Islet precursor cell (in vitro differentiated cells): ENCODE results near the gene FMC1.
"Not testable (repeated sequence)": the region's sequence is repeated elsewhere in the genome, so short reads cannot be mapped to it uniquely, and the experiment has no call there.

Experiments
- DNase-seq: peaks from one replicate; pipeline ENCODE4 v3.0.0-alpha.2; 2018

The FMC1 gene, protein sequence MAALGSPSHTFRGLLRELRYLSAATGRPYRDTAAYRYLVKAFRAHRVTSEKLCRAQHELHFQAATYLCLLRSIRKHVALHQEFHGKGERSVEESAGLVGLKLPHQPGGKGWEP

DNA sequence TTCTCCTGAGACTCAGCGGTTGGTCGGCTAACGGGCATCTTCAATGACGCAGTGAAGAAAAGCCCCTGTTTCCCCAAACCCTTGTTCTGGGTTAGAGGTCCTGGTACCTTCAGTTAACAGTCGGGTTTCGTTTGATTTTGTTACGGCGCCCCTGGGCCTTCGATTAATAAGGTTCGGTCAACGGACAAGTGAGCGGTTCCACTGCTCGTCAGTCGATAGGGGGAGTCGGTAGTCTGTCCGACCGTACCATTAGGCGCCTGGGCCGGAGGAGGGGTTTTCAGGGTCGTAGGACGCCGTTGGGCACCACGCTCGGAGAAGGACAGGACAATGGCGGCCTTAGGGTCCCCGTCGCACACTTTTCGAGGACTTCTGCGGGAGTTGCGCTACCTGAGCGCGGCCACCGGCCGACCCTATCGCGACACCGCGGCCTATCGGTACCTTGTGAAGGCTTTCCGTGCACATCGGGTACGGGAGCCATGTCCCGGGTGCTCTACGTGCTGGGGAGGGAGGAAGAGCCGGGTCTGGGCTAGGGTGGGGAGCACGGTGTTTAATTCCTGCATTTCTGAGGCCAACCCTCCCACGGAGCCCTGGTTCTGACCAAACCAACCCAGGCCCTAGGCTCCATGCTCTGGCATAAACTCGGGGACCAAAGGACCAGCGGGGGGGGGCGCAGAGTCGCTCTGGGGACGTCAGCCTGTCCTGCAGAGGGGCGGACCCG lies at the start of gene FMC1:
TSS of gene FMC1 (plus strand) at position 280 of the 718 bp plus-strand sequence. CDS start at position 328, 48 bp downstream.
- peak; percentile 95 for DNase-seq

DNA sequence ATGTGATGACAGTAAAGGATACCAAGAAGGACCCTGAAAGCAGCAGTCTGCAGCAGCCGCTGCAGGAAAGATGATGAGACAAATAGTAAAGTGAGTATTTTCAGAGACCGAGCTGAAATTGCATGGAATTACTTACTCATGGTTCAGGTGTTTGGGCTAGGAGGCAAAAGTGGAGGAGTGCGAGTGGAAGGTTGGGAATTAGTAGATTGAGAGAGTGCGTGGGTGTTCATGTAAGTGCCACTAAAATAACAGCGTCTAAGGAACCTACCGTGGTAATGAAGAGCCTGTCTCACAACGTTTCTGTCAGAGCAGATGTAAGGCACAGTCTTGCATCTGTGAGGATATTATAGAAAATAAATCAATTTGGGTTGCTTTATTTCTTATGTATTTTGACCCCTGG lies 48.3 kb upstream of the FMC1 start:
- DNase-seq, result no peak

DNA sequence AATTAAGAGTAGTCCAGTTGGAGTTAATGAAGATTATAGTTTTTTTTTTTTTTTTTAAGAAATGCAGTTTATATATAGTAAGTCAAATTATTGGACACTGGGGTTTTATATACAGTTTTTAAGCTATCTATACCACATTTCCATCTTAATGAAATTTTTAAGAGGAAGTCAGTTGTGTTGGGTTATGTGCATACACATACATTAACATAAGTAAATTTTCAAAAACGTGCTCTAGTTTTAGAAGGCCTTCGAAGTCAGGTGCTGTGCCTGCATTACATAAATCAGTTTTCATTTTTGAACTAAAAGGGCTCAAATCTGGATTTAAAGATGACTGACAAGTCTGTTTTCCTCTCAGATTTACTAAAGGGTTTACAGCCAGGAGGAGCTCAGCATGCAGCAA lies 47.6 kb upstream of the FMC1 start:
- DNase-seq, result no peak

DNA sequence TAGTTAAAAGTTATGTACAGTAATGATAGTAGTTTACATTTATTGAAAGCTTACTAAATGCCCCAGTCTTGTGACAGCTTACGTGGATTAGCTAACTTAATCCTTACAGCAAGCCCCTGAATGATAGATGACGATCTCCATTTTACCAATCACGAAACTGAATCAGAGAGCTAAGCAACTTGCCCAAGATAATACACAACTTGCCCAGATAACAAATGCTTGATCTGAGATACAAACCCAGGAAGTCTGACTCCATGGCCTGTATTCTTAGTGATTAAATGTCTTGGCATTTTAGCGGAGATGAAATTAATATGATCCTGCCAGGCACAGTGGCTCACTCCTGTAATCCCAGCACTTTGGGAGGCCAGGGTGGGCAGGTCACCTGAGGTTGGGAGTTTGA lies 46.9 kb upstream of the FMC1 start:
- no peak for DNase-seq

DNA sequence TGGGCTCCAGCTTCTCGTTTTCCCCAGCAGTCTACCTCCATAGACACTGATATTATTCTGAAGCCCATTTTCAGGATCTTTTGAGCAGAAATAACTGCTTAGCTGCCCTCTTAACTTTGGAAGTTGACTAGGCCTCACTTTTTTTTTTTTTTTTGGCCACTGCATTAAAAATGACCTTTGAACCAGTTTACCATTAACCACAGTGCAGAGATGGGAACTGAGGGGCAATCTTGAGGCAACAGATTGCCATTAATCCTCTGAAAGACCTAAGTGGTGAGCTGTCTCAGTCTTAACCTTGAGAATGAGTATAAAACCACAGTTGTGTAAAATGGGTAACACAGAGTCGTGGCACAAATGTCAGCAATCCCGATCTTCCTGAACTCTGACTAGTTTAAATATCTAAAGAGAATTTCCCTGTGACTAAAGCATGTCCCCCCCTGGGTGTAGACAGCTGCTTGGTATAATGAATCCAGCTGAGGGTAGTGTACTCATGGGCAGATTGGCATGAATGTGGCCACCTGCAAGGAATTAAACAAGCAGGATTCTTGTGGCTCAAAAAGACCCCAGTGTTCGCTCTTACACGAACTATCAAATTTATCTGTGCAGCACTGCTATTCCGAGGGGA lies 46.1 kb upstream of the FMC1 start:
- DNase-seq, result no peak

DNA sequence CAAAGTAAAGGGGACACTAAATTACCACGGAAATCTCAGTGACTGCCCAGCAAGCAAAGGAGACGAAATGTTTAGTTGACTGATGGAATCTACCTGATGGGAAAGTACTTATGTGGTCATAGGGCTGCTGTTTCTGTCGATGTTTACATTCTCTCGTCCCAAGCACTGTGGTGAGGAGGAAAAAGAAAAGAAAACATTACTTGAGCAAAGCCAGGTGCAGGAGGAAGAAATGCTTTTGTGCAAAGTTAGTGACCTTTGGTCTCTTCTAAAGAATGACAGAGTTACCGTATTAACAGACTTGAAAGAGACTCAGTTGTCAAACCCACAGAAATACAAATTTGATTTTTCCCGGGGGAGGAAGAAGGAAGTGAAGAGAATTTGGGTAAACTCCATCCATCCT lies 43.3 kb upstream of the FMC1 start:
- DNase-seq, result no peak

DNA sequence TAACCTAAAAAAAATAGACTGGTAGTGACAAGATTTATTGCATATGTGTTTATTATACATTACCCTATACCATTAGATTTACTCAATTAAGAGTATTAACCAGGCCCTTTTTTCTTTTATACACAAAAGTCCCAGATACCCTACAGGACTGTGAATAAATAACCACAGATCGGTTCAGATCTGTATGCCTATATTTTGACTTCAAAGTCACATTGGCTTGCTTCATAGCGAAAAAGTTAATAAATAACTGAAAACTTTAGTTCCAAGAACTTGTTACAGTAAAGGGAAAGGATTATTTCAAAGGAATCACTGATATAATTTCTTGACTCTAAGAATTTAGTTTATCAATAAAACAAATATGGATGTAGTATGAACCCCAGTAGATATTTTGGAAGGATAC lies 41.8 kb upstream of the FMC1 start:
- DNase-seq, result no peak

DNA sequence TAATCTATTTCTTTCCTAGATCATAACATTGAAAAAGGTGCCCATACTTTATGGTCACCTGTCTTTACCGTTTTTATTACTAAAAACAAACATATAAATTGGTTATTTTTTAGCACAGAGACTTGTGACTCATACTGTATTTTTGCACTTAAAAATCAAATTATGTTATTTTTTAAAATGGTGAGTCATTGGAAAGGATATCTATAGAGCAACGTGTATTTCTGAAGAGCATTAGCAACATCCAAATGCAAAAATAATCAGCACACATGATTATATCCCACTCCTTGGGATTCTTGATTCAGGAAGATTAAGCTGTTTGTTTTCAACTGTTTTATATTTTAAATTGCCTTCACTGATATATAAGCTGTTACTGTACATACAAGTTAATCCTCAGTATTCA lies 40.7 kb upstream of the FMC1 start:
- no peak for DNase-seq

DNA sequence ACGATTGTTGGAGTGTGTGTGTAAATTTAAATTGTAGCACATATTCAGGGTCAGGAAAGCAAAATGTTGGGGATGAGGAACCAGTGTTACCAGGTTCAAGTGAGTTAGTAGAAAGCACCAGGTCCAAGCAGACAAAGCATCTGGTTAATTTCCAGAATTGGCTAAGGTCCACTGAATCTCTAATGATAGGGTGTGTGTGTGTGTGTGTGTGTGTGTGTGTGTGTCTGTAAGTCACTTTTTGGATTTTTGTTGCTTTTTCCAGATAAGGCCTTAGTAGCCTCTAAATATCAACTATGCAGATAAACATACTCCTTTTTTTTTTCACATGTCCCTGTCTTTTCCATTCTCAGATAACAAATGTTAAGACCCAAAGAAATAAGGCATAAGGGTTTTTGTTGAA lies 36.6 kb upstream of the FMC1 start:
- no peak for DNase-seq

DNA sequence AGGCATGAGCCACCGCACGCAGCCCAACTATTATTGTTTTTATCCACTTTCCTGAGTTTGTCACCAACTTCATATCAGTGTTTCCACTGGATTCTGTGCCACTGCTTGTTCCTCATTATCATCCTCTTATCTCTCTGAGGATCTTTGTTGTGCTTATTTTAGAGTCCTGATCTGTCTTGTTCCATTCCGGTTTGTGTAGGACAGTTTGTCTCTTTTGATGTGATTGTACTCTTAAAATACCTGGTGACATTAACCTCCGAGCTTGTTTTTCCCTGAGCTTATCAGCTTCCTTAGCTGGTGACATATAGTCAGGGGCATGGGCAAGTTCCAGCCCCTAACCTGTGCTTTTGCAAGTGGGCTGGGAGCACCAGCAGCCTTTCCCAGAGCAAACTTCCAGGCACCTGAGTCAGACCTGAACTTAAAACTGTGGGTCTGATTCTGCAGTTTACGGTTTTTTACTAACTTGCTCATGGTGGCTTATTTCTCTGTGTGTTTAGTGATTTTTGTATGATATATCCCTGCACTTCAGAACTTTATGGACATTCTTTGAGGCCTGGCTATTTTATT lies 23.1 kb upstream of the FMC1 start:
- DNase-seq, result no peak

DNA sequence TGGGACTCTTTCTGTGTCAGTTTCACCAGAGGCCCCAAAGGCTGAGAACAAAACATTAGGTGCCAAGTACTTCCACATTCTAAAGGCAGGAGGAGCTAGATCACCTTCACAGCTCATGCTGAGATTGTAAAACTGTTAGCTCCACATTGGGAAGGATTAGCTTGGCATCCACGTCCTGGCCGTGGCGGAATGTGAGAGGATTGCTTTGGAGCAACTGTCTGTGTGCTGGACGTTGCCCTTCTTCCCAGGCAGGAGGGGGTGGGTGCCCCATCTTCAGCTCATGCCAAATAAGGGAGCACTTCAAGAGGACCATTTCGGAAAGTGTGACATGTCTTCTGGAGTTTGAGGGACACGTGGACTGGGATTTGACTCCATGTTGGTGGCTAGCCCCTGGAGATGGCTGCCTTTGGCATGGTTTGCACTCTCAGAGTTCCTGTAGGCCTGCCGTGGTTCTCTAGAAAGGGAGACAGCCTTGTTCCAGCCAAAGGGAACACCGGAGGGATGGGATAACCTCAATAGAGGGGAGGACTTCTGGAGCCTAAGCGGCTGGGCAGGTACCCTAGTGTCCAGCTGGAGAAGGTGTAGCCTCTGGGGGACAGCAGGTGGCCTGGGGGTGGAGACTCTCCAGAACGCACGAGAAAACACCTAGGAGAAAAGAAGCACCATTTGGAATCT lies 19.9 kb upstream of the FMC1 start:
- peak; percentile 67 for DNase-seq

DNA sequence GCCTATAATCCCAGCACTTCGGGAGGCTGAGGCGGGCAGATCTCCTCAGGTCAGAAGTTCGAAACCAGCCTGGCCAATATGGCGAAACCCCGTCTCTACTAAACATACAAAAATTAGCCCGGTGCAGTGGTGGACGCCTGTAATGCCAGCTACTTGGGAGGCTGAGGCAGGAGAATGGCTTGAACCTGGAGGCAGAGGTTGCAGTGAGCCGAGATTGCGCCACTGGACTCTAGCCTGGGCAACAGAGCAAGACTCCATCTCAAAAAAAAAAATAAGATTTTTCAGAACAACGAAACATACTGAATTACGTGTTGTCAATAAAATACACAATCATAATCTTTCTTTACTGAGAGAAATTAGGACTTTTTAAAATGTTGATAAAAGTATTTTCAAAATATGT lies 16.4 kb upstream of the FMC1 start:
- DNase-seq, result not testable (repeated sequence)

DNA sequence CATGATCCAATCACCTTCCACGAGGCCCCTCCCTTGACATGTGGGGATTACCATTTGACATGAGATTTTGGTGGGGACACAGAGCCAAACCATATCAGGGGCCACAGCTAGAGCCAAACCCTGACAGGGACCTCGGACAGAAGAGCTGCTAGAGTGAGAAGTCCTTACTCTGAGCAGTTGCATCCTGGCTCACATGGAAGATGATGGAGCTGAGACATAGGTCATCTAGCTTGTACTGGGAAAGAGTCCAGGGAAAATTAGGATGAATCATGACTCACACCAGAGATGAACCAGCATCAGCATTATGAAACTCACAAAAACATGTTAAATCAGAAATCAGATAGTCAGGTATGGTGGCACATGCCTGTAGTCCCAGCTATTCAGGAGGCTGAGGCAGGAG lies 12.8 kb upstream of the FMC1 start:
- no peak for DNase-seq

DNA sequence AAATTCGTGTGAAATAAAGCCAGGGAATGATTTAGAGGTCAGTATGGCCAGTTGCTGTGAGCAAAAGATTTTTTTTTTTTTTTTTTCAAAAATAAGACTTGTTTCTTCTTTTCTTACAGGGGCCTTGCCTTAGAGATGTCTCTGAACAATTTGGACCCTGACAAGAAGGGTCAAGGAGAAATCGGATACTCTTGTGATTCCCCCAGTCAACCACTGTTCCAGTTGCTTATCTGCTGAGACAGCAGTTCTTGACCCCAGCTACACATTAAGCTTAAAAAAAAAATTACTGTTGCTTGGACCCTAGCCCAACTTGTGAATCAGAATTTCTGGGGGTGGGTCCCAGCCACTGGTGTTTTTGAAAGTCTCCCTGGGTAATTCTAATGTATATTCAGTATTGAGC lies 12.0 kb upstream of the FMC1 start:
- DNase-seq, result no peak

DNA sequence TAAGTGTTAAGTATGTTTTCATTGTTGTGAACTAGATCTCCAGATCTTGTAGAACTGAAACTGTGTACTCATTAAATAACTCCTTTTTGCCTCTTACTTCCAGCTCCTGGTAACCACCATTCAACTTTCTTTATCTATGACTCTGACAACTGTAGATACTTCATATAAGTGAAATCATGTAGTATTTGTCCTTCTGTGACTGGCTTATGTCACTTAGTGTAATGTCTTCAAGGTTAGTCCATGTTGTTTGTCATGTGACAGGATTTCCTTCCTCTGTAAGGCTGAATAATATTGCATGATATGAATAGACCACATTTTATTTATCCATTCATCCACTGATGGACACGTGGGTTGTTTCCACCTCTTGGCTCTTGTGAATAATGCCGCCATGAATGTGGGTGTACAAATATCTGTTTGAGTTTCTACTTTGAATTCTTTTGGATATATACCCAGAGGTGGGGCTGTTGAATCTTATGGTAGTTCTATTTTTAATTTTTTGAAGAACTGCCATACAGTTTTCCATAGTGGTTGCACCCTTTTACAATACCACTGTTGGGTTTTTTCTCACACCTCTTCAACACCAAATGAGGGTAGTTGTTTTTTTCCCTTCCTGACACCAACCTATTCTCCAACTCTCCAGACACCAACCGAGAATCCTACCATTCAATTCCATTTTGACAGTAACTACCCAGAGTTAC lies 10.7 kb upstream of the FMC1 start:
- no peak for DNase-seq

DNA sequence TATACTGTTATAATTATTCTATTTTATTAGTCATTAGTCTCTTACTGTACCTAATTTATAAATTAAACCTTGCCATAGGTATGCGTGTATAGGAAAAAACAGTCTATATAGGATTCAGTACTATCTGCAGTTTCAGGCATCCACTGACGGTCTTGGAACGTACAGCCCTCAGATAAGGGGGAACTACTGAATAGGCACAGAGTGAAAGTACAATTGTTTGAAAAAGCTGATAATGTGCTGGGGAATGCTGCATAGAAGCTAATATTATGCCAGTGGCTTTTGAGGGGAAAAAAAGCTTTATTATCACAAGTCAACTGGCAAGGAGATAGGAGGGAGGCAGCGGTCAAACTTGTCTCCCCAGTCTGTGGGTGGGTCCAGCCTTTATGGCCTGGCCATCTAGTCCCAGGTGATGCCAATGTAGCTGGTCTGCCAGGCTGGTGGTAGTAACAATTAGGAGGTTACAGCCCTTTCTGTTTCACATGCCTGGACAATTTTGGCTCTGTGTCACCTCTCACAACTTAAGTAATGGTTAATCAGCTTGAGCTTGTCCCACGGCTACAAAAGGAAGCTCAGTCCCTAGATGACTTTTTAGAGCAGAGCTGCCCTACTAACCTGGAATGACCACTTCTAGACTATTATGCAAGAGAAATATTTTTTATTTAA lies 8.3 kb upstream of the FMC1 start:
- no peak for DNase-seq

DNA sequence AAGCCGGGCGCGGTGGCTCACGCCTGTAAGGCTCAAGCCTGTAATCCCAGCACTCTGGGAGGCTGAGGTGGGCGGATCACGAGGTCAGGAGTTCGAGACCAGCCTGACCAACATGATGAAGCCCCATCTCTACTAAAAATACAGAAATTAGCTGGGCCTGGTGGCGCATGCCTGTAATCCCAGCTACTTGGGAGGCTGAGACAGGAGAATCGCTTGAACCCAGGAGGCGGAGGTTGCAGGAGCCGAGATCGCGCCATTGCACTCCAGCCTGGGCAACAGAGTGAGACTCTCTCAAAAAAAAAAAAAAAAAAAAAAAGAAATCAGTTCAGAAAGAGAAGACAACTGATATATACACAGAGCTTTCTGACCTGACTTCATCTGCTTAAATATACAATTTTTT lies 7.7 kb upstream of the FMC1 start:
- not testable (repeated sequence) for DNase-seq

DNA sequence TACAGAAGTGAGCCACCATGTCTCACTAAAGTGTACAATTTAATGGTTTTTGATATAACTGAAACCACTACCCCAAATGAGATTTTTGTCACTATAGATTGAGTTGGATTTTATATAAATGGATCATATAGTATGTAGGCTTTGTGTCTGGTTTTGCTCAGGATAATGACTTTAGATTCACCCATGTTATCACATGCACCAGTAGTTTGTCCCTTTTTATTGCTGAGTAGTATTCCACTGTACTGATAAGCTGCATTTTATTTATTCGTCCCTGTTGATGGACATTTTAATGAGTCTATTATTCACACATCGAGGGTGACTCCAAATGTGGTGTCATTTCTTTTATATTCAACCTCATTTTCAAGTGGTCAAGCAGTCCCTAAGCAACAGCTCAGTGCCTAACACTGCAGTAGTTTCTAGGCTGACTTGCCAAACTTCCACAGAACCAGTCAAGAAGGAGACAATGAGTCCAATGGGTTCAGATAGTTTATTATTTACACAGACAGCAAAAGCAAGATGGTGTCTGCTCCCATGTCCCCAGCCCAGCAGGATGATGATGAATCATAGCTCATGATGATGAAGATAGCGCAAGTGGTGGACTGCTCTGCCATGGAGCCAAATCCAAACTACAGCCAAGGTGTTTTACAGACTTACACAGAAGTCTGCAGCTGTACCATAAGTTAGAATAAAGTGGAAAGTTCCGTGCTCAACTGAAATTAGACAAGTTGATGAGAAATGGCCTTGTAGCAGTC lies 6.6 kb upstream of the FMC1 start:
- no peak for DNase-seq

DNA sequence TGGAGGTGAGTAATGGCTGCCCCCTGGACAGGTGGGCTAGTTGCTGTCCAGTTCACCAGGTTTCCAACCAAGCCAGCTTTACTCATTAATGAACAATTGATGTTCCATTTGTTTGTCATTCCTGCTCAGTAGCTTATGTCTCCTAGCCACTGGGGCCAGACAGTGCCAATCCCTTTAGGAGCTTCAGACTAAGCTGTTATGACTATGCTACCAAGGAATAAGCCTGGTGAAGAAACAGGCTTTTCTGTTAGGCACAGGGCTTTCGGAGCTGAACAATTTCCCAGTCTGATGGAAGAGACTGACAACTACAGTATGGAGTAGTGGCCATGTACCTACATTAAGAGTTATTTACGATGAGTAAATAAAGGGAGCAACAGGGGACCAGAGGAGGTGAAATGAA lies 2.1 kb upstream of the FMC1 start:
- DNase-seq, result no peak

DNA sequence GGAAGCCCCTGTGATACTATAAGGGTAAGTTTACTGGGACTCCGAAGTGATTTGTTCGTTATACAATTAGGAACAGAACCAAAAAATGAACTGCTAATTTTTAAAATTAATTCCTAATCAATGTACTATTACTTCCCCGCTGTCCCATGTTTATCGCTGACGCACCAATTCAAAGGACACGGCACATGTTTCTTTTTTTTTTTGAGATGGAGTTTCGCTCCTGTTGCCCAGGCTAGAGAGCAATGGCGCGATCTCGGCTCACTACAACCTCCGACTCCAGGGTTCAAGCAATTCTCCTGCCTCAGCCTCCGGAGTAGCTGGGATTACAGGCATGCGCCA lies 1.5 kb upstream of the FMC1 start:
- DNase-seq, result no peak

DNA sequence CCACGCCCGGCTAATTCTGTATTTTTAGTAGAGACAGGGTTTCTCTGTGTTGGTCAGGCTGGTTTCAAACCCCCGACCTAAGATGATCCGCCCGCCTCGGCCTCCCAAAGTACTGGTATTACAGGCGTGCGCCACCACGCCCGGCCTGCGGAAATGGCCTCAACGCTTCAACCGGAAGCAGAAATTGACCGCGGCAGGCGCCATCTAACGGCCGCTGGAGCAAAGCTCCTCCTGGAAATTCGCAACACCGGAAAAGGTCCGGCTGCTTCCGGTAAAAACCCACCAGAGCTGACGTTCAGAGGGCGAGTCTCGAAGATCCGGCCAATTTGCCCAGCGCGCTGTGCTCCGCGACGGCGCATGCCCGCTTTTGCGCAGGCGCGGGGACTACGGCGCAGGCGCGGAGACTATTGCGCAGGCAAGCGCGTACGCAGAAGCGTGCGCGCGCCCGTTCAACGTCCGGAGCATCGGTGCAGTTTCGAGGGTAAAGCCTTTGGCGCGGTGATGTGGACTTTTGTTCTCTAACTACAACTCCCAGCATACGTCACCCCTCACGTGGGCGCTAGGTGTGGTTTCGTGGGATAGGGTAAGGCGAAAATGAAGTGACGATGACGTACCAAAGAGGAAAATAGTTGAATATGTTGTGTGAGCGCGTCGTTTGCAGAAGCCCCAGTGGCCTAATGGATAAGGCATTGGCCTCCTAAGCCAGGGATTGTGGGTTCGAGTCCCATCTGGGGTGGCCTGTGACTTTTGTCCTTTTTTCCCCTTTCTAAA lies 915 bp upstream of the FMC1 start:
- peak; percentile 99 for DNase-seq

DNA sequence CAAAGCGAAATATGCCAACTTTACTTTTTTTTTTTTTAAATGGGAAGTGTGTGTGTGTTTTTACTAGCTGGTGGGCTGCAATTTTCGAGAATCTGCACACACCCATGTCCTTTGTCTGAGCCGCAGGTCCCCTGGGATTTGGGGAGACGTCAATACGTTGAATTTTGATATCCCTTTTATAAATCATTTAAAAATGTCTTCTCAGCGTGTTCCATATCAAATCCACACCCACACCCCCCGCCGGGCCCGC lies 404 bp upstream of the FMC1 start:
- no peak for DNase-seq
